ENCODE data around the gene RPL27A.

GRCh38 chr11:8674859-8675258 is 7.7 kb upstream of the RPL27A start:
- TF ChIP-seq CTCF (IDR thresholded peaks at IDR 0.05), result no peak
- TF ChIP-seq EZH2 (IDR thresholded peaks at IDR 0.05; ENCODE audit: borderline replicate concordance, insufficient read depth, low read depth, low read length, poor library complexity, severe bottlenecking), result no peak

Data from B cell (primary cell).